ENCODE results near the gene CAPN8. TPM values are rescaled to one million over a fixed set of nuclear protein-coding genes. Genes with fewer than 3 reads are reported as not detected.

Gene CAPN8
- total RNA-seq, 1 experiment from 2014 or later, result 0.28 TPM

DNA sequence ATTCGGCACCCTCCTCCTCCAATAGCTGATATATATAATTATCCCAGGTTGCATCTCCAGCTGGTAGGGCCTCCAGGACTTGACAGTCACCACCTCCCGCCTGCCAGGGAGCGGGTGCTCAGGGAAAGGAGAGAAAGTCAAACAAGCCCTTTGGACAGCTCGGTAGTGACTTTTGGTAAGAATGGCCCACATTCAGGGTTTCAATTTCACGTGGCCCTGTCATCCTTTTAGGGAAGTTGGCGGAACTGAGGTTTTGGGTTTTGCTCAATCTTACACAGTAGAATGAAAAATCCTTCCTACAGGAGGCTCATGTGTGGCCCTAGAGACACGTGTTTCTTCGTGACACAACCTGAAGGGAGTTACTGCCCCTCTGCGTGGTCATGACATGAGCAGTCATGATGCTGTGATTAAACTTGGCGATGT lies 44.2 kb downstream of the CAPN8 start (continued):
- TF ChIP-seq, protein P1, sequence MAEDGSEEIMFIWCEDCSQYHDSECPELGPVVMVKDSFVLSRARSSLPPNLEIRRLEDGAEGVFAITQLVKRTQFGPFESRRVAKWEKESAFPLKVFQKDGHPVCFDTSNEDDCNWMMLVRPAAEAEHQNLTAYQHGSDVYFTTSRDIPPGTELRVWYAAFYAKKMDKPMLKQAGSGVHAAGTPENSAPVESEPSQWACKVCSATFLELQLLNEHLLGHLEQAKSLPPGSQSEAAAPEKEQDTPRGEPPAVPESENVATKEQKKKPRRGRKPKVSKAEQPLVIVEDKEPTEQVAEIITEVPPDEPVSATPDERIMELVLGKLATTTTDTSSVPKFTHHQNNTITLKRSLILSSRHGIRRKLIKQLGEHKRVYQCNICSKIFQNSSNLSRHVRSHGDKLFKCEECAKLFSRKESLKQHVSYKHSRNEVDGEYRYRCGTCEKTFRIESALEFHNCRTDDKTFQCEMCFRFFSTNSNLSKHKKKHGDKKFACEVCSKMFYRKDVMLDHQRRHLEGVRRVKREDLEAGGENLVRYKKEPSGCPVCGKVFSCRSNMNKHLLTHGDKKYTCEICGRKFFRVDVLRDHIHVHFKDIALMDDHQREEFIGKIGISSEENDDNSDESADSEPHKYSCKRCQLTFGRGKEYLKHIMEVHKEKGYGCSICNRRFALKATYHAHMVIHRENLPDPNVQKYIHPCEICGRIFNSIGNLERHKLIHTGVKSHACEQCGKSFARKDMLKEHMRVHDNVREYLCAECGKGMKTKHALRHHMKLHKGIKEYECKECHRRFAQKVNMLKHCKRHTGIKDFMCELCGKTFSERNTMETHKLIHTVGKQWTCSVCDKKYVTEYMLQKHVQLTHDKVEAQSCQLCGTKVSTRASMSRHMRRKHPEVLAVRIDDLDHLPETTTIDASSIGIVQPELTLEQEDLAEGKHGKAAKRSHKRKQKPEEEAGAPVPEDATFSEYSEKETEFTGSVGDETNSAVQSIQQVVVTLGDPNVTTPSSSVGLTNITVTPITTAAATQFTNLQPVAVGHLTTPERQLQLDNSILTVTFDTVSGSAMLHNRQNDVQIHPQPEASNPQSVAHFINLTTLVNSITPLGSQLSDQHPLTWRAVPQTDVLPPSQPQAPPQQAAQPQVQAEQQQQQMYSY (CRISPR knock-in tag; IDR thresholded peaks at IDR 0.05), result no peak
- no peak for TF ChIP-seq ZNF121 (CRISPR knock-in tag; IDR thresholded peaks at IDR 0.05)

DNA sequence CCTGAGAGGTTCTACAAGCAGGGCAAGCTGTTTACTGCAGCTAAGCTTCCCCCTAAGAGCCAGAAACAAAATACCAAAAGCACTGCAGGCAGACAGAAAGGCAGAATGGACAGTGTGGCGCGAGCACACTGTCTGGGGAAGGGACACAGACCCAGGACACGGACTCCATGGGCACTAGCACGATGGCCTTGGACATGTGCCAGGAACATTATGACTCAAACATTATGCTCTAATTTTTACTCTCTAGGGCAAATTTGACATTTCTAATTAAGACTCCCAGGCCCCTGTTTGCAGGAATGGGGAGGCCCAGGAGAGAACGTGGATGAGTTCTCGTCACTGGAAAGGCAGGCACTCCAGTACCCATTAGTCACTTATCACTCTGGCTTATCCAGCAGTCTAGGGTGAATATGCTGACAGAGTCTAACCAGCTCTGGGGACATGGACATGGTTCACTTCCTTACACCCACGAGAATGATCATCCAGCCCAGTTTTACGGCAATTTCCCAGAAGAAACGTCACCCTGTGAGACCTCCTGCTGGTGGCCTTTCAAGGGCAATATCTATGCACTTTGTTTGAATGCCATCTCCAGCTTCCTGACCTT lies 45.1 kb downstream of the CAPN8 start:
- Mint-ChIP-seq H3K4me3 (no peak overlapping the region), H3K27ac (no peak overlapping the region), H3K4me1 (peaks cover 9% of the 10 kb centered on the region), H3K36me3 (no peaks in the 10 kb centered on the region), H3K27me3 (ENCODE audit: low read depth) (no peaks in the 10 kb centered on the region), H3K9me3 (no peaks in the 10 kb centered on the region)
- DNase-seq (ENCODE audit: low spot score), result no peak
- TF ChIP-seq CREM (CRISPR knock-in tag; IDR thresholded peaks at IDR 0.05) (no peak), SMAD4 (CRISPR knock-in tag; IDR thresholded peaks at IDR 0.05) (no peak), ZNF219 (CRISPR knock-in tag; IDR thresholded peaks at IDR 0.05; ENCODE audit: borderline replicate concordance) (no peak), FOXJ3 (CRISPR knock-in tag; IDR thresholded peaks at IDR 0.05; ENCODE audit: borderline replicate concordance) (no peak), MYBL2 (CRISPR knock-in tag; IDR thresholded peaks at IDR 0.05) (no peak), NR3C1 (CRISPR knock-in tag; conservative IDR thresholded peaks at IDR 0.05; ENCODE audit: low read depth) (no peak), NFATC4 (CRISPR knock-in tag; IDR thresholded peaks at IDR 0.05) (no peak), ZNF671 (CRISPR knock-in tag; IDR thresholded peaks at IDR 0.05) (no peak), IRF2 (CRISPR knock-in tag; IDR thresholded peaks at IDR 0.05; ENCODE audit: borderline replicate concordance, low read depth) (no peak), ESRRA (CRISPR knock-in tag; IDR thresholded peaks at IDR 0.05; ENCODE audit: borderline replicate concordance) (no peak), TEAD1 (CRISPR knock-in tag; IDR thresholded peaks at IDR 0.05) (no peak)
- TF ChIP-seq, protein P2, sequence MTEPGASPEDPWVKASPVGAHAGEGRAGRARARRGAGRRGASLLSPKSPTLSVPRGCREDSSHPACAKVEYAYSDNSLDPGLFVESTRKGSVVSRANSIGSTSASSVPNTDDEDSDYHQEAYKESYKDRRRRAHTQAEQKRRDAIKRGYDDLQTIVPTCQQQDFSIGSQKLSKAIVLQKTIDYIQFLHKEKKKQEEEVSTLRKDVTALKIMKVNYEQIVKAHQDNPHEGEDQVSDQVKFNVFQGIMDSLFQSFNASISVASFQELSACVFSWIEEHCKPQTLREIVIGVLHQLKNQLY (CRISPR knock-in tag; IDR thresholded peaks at IDR 0.05), result no peak
- TF ChIP-seq, protein P3, sequence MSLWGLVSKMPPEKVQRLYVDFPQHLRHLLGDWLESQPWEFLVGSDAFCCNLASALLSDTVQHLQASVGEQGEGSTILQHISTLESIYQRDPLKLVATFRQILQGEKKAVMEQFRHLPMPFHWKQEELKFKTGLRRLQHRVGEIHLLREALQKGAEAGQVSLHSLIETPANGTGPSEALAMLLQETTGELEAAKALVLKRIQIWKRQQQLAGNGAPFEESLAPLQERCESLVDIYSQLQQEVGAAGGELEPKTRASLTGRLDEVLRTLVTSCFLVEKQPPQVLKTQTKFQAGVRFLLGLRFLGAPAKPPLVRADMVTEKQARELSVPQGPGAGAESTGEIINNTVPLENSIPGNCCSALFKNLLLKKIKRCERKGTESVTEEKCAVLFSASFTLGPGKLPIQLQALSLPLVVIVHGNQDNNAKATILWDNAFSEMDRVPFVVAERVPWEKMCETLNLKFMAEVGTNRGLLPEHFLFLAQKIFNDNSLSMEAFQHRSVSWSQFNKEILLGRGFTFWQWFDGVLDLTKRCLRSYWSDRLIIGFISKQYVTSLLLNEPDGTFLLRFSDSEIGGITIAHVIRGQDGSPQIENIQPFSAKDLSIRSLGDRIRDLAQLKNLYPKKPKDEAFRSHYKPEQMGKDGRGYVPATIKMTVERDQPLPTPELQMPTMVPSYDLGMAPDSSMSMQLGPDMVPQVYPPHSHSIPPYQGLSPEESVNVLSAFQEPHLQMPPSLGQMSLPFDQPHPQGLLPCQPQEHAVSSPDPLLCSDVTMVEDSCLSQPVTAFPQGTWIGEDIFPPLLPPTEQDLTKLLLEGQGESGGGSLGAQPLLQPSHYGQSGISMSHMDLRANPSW (CRISPR knock-in tag; conservative IDR thresholded peaks at IDR 0.05; ENCODE audit: low read depth), result no peak
- TF ChIP-seq, protein P4, sequence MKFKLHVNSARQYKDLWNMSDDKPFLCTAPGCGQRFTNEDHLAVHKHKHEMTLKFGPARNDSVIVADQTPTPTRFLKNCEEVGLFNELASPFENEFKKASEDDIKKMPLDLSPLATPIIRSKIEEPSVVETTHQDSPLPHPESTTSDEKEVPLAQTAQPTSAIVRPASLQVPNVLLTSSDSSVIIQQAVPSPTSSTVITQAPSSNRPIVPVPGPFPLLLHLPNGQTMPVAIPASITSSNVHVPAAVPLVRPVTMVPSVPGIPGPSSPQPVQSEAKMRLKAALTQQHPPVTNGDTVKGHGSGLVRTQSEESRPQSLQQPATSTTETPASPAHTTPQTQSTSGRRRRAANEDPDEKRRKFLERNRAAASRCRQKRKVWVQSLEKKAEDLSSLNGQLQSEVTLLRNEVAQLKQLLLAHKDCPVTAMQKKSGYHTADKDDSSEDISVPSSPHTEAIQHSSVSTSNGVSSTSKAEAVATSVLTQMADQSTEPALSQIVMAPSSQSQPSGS (CRISPR knock-in tag; IDR thresholded peaks at IDR 0.05; ENCODE audit: borderline replicate concordance, low read depth), result no peak
- TF ChIP-seq, protein P5, sequence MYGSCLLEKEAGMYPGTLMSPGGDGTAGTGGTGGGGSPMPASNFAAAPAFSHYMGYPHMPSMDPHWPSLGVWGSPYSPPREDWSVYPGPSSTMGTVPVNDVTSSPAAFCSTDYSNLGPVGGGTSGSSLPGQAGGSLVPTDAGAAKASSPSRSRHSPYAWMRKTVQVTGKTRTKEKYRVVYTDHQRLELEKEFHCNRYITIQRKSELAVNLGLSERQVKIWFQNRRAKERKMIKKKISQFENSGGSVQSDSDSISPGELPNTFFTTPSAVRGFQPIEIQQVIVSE (CRISPR knock-in tag; IDR thresholded peaks at IDR 0.05; ENCODE audit: borderline replicate concordance), result no peak
- TF ChIP-seq, protein P6, sequence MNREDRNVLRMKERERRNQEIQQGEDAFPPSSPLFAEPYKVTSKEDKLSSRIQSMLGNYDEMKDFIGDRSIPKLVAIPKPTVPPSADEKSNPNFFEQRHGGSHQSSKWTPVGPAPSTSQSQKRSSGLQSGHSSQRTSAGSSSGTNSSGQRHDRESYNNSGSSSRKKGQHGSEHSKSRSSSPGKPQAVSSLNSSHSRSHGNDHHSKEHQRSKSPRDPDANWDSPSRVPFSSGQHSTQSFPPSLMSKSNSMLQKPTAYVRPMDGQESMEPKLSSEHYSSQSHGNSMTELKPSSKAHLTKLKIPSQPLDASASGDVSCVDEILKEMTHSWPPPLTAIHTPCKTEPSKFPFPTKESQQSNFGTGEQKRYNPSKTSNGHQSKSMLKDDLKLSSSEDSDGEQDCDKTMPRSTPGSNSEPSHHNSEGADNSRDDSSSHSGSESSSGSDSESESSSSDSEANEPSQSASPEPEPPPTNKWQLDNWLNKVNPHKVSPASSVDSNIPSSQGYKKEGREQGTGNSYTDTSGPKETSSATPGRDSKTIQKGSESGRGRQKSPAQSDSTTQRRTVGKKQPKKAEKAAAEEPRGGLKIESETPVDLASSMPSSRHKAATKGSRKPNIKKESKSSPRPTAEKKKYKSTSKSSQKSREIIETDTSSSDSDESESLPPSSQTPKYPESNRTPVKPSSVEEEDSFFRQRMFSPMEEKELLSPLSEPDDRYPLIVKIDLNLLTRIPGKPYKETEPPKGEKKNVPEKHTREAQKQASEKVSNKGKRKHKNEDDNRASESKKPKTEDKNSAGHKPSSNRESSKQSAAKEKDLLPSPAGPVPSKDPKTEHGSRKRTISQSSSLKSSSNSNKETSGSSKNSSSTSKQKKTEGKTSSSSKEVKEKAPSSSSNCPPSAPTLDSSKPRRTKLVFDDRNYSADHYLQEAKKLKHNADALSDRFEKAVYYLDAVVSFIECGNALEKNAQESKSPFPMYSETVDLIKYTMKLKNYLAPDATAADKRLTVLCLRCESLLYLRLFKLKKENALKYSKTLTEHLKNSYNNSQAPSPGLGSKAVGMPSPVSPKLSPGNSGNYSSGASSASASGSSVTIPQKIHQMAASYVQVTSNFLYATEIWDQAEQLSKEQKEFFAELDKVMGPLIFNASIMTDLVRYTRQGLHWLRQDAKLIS (CRISPR knock-in tag; IDR thresholded peaks at IDR 0.05; ENCODE audit: borderline replicate concordance), result no peak
- TF ChIP-seq, protein P7, sequence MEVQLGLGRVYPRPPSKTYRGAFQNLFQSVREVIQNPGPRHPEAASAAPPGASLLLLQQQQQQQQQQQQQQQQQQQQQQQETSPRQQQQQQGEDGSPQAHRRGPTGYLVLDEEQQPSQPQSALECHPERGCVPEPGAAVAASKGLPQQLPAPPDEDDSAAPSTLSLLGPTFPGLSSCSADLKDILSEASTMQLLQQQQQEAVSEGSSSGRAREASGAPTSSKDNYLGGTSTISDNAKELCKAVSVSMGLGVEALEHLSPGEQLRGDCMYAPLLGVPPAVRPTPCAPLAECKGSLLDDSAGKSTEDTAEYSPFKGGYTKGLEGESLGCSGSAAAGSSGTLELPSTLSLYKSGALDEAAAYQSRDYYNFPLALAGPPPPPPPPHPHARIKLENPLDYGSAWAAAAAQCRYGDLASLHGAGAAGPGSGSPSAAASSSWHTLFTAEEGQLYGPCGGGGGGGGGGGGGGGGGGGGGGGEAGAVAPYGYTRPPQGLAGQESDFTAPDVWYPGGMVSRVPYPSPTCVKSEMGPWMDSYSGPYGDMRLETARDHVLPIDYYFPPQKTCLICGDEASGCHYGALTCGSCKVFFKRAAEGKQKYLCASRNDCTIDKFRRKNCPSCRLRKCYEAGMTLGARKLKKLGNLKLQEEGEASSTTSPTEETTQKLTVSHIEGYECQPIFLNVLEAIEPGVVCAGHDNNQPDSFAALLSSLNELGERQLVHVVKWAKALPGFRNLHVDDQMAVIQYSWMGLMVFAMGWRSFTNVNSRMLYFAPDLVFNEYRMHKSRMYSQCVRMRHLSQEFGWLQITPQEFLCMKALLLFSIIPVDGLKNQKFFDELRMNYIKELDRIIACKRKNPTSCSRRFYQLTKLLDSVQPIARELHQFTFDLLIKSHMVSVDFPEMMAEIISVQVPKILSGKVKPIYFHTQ (CRISPR knock-in tag; IDR thresholded peaks at IDR 0.05), result no peak
- CTCF ChIA-PET, result interaction anchor here (1.0 to 3.8 kb wide), 4 partner anchors 8 to 487 kb away, joined by 4 to 31 read pairs (median 15); no protein-coding TSS in a partner anchor
- POLR2A ChIA-PET, result no interaction called here
- ATAC-seq, result no peak
